GM18873 (cell line): ENCODE data around the gene NDUFB3.
"Not testable (repeated sequence)": the region's sequence is repeated elsewhere in the genome, so short reads cannot be mapped to it uniquely, and the experiment has no call there.

ENCODE experiments used
- ATAC-seq: cut with Tn5 transposase; IDR thresholded peaks from one replicate; pipeline ENCODE4 v1.9.1; 2021; ENCODE audit warnings: mild to moderate bottlenecking, moderate library complexity, moderate number of reproducible peaks; ENCODE audit not compliant: unreplicated experiment, low FRiP score

The NDUFB3 gene

GRCh38 chr2:201071479-201072200, at the start of gene NDUFB3, which contains the start of gene HYCC2:
TSS of gene NDUFB3 (plus strand) at chr2:201072001. CDS start at chr2:201078883, 6,882 bp downstream.
TSS of gene HYCC2 (minus strand) at chr2:201071671. CDS start at chr2:201024009, 47,662 bp downstream.
- ATAC-seq = peak; percentile 98

DNA sequence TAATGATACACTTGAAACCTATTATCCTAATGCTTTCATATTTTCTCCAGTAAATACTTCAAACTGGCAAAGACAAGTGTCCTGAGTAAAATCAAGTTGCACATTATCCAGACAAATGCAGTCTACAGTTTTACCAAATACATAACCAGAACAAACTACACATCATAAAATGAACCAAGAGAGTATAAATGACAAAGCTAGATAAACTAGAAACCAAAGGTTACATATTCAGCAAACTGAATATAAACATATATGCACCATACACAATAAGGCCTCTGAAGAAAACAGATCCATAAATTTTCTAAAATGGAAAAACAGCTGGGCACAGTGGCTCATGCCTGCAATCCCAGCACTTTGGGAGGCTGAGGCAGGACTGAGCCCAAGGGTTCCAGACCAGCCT, 47.3 kb upstream of the NDUFB3 start:
- ATAC-seq = no peak

DNA sequence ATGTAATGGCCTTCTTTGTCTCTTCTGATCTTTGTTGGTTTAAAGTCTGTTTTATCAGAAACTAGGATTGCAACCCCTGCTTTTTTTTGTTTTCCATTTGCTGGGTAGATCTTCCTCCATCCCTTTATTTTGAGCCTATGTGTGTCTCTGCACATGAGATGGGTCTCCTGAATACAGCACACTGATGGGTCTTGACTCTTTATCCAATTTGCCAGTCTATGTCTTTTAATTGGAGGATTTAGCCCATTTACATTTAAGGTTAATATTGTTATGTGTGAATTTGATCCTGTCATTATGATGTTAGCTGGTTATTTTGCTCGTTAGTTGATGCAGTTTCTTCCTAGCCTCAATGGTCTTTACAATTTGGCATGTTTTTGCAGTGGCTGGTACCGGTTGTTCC, 37.4 kb upstream of the NDUFB3 start:
- not testable (repeated sequence) for ATAC-seq

- ATAC-seq = not testable (repeated sequence)
These were observed 33.4 kb upstream of the NDUFB3 start for GRCh38 chr2:201038361-201038760.

DNA sequence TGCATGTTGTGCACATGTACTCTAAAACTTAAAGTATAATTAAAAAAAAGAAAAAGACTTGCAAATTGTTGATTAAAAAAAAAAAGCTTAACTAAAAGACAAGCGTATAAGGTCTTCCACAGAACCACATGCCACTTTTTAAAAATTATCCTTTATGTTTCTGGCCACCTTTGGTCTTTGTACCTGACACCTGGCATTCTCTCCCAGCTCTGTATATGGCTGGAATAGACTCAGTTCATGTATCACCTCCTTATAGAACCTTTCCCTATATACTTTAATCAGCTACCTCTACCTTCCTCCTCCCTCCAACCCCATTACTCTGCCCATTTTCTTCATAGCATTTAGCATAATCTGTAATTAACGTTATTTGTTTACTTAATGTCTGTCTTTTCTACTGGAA, 32.9 kb upstream of the NDUFB3 start:
- ATAC-seq = no peak

DNA sequence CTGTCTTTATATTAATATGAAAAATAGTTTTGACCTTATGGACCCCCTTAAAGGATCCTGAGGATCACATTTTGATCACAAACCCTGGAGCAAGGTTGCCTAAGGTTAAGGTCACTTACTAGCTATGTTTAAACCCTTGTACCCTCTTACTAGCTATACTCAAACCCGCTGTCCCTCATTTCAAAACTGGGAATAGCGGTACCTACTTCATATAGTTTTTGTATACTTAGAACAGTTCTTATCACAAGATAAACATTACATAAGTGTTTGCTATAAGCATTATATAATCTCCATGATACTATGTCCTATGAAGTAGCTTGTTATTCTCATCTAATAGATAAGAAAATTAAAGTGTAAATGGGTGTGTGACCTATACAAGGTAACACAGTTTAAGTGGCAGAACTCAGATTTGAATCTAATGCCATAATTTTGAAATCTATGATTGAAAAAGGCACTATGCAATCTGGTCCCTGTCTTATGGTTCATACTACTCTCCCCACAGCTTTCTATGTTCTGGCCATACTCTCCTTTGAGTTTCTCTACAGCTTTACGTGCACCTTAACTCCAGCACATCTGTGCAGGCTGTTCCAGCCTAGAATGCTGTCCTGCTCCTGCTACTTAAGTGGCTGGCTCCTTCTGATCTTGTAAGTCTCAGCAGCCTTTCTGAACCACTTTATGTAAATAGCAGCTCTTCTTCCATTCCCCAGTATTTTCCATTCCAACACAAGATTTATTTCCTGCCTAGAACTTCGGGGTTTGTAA, 30.8 kb upstream of the NDUFB3 start:
- ATAC-seq = no peak

GRCh38 chr2:201042451-201042850, 29.4 kb upstream of the NDUFB3 start:
- ATAC-seq = not testable (repeated sequence)

DNA sequence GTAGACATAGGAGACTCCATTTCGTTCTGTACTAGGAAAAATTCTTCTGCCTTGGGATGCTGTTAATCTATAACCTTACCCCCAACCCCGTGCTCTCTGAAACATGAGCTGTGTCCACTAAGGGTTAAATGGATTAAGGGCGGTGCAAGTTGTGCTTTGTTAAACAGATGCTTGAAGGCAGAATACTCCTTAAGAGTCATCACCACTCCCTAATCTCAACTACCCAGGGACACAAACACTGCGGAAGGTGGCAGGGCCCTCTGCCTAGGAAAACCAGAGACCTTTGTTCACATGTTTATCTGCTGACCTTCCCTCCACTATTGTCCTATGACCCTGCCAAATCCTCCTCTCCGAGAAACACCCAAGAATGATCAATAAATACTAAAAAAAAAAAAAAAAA, 28.8 kb upstream of the NDUFB3 start:
- ATAC-seq = not testable (repeated sequence)

GRCh38 chr2:201046881-201047280, 24.9 kb upstream of the NDUFB3 start:
- no peak for ATAC-seq

DNA sequence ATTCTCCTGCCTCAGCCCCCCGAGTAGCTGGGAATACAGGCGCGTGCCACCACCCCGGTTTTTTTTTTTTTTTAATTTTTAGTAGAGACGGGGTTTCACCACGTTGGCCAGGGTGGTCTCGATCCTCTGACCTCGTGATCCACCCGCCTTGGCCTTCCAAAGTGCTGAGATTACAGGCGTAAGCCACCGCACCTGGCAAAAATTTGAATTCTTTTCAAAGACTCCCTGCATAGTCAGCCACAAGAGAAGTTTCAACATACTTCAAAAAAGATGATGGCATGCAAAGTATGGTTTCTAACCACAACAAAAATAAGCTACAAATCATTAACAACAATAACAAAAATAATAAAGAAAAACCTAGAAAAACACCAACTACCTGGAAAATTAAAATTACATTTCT, 22.3 kb upstream of the NDUFB3 start:
- no peak for ATAC-seq

GRCh38 chr2:201057087-201057521, 14.7 kb upstream of the NDUFB3 start:
- no peak for ATAC-seq

- no peak for ATAC-seq
These were observed 14.0 kb upstream of the NDUFB3 start for GRCh38 chr2:201057715-201058248.

GRCh38 chr2:201058914-201059313, 12.9 kb upstream of the NDUFB3 start:
- ATAC-seq = no peak

DNA sequence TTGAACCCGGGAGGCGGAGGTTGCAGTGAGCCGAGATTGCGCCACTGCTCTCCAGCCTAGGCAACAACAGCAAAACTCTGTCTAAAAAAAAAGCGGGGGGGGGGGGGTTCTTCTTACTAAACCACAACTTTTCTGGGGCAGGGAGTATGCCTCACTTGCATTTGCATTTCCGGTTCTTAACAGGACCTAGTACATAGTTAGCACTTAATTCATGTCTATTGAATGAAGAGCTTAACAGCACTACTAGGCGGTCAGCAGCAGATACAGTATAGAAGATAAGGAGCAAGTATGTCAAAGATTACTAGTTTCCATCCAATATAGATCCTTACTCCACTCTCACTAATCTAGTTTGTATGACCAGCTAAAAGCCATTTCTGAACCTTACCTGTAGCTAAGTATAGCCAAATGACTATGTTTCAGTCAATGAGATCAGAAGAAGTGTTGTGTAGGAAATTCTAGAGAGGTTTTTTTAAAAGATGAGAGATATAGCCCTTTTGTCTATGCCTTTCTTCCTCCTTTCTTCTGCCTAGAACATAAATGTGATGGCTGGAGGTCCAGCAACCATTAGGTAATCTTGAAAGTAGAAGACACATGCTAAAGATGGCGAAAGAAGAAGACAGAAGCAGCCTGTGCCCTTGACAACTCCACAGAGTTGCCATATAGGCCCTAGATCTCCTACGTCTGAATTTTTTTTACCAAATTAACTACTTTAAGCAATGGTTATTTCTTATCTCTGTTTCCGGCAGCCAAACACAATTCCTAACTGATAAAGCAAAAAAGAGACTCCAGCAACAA, 11.6 kb upstream of the NDUFB3 start:
- no peak for ATAC-seq

- not testable (repeated sequence) for ATAC-seq
These were observed 8.3 kb upstream of the NDUFB3 start for GRCh38 chr2:201063516-201063915.

GRCh38 chr2:201064797-201065329, 6.9 kb upstream of the NDUFB3 start:
- no peak for ATAC-seq

GRCh38 chr2:201070948-201071478, 788 bp upstream of the NDUFB3 start:
- ATAC-seq = no peak

DNA sequence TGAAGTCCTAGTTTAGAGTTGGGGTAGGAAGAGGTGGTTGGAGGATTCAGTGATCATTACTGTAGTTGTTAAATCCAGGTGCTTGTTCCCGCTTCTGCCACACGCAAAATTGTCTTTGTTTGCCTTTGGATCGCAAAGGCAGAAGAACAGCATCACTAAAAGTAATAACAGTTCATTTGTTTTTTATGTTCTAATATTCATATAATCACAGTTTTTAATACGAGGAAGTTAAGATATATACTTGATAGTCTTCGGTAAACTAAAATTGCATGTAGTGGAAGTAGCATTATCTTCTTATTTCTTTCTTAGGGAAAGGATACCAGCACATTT, 365 bp downstream of the NDUFB3 start:
- ATAC-seq = peak; percentile 1

- ATAC-seq = no peak
These were observed 1.3 kb downstream of the NDUFB3 start for GRCh38 chr2:201073071-201073470.

DNA sequence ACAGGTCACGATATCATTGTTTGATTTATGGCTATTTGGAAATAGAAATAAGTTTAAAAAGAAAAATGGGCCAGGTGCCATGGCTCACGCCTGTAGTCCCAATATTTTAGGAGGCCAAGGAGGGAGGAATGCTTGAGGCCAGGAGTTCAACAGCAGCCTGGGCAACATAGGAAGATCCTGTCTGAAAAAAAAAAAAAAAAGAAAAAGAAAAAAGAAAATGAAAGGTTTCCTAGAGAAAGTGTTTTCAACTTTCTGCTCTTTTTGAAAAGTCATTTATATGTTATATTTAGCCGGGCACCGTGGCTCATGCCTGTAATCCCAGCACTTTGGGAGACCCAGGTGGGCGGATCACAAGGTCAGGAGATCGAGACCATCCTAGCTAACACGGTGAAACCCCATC, 3.2 kb downstream of the NDUFB3 start:
- ATAC-seq = no peak
